IMR-90 (cell line): Measurements from ENCODE around the gene SPTY2D1. TPM values are rescaled to one million over a fixed set of nuclear protein-coding genes. Genes with fewer than 3 reads are reported as not detected.
"Not testable (repeated sequence)": the region's sequence is repeated elsewhere in the genome, so short reads cannot be mapped to it uniquely, and the experiment has no call there.

ENCODE experiments used
- ATAC-seq: fragments of 200-7000 bp; cut with Tn5 transposase; 2 replicates; pipeline ENCODE4 v1.9.1; 2020; ENCODE audit warnings: low read depth, mild to moderate bottlenecking, moderate library complexity
- BruUV-seq: library from RNA; stranded (reverse); fragments of 400-500 nt; replicated peaks from 2 replicates; lab custom pipeline; 2021; lab: Mats Ljungman, UMichigan
- CTCF ChIA-PET: fragments of 300-600 bp; formaldehyde crosslinking; extraction: SDS; loops from one replicate; lab custom pipeline; 2021; ENCODE audit warnings: antibody characterized with exemption; lab: Yijun Ruan, JAX
- POLR2A ChIA-PET: fragments of 300-600 bp; sonication (Branson Sonifier 250); formaldehyde crosslinking; loops from one replicate; lab custom pipeline; 2022; ENCODE audit warnings: antibody characterized with exemption; ENCODE audit not compliant: unreplicated experiment; lab: Charles Lee
- DNase-seq: peaks from one replicate; pipeline ENCODE4 v3.0.0; 2013
- H2AFZ ChIP-seq: replicated peaks from 2 replicates; pipeline ENCODE3; 2013; ENCODE audit warnings: low read length, mild to moderate bottlenecking; ENCODE audit not compliant: poor library complexity
- H2AK5ac ChIP-seq: 2 replicates; pipeline ENCODE4 v1.6.1; 2013; ENCODE audit warnings: low read depth, low read length, inconsistent platforms
- H2AK9ac ChIP-seq: replicated peaks from 2 replicates; pipeline ENCODE3; 2013; ENCODE audit warnings: mild to moderate bottlenecking, low read depth, low read length, moderate library complexity; ENCODE audit not compliant: poor library complexity
- H2BK120ac ChIP-seq: 2 replicates; pipeline ENCODE4 v1.6.1; 2013; ENCODE audit warnings: low read depth, low read length, inconsistent platforms
- H2BK15ac ChIP-seq: 3 replicates; pipeline ENCODE4 v1.6.1; 2013; ENCODE audit warnings: low read depth, low read length, inconsistent platforms
- H2BK20ac ChIP-seq: 2 replicates; pipeline ENCODE4 v1.6.1; 2013; ENCODE audit warnings: low read depth, mild to moderate bottlenecking, inconsistent platforms, low read length, moderate library complexity
- H2BK5ac ChIP-seq: 2 replicates; pipeline ENCODE4 v1.6.1; 2013; ENCODE audit warnings: mild to moderate bottlenecking, low read depth, low read length, inconsistent platforms; ENCODE audit not compliant: poor library complexity, severe bottlenecking
- H3K14ac ChIP-seq: replicated peaks from 2 replicates; pipeline ENCODE4 v1.6.1; 2013; ENCODE audit warnings: low read depth, low read length, inconsistent platforms
- H3K18ac ChIP-seq: 2 replicates; pipeline ENCODE4 v1.6.1; 2013; ENCODE audit warnings: low read depth, low read length, control low read depth
- H3K23ac ChIP-seq: 2 replicates; pipeline ENCODE4 v1.6.1; 2013; ENCODE audit warnings: low read depth, low read length, inconsistent platforms
- H3K27ac ChIP-seq: 2 replicates; pipeline ENCODE4 v1.5.1; 2013; ENCODE audit warnings: mild to moderate bottlenecking, control low read depth, low read length; ENCODE audit not compliant: insufficient read depth
- H3K27me3 ChIP-seq: 2 replicates; pipeline ENCODE4 v1.6.1; 2013; ENCODE audit warnings: low read length; ENCODE audit not compliant: control insufficient read depth, insufficient read depth
- H3K36me3 ChIP-seq: 2 replicates; pipeline ENCODE4 v1.6.1; 2013; ENCODE audit warnings: low read length, mixed read lengths; ENCODE audit not compliant: control insufficient read depth, insufficient read depth
- H3K4ac ChIP-seq: 2 replicates; pipeline ENCODE4 v1.6.1; 2013; ENCODE audit warnings: low read depth, low read length, inconsistent platforms
- H3K4me1 ChIP-seq: 2 replicates; pipeline ENCODE4 v1.6.1; 2013; ENCODE audit warnings: low read length, mixed read lengths; ENCODE audit not compliant: control insufficient read depth, insufficient read depth
- H3K4me2 ChIP-seq: 2 replicates; pipeline ENCODE4 v1.6.1; 2013; ENCODE audit warnings: low read depth, mild to moderate bottlenecking, control low read depth, low read length, moderate library complexity
- H3K4me3 ChIP-seq: 2 replicates; pipeline ENCODE4 v1.5.1; 2013; ENCODE audit warnings: low read depth, mild to moderate bottlenecking, control low read depth, low read length, moderate library complexity; ENCODE audit not compliant: insufficient read depth
- H3K56ac ChIP-seq: 2 replicates; pipeline ENCODE4 v1.6.1; 2013; ENCODE audit warnings: low read length, inconsistent platforms; ENCODE audit not compliant: insufficient read depth; ENCODE audit errors: extremely low read depth
- H3K79me1 ChIP-seq, 2 experiments: 2 replicates each; pipeline ENCODE4 v1.6.1; 2013; ENCODE audit warnings: low read length in 2 of 2, inconsistent platforms in 1 of 2, low read depth in 1 of 2
- H3K9ac ChIP-seq: 2 replicates; pipeline ENCODE4 v1.6.1; 2013; ENCODE audit warnings: low read depth, low read length, control low read depth
- H3K9me1 ChIP-seq: 2 replicates; pipeline ENCODE4 v1.6.1; 2013; ENCODE audit warnings: low read length, inconsistent platforms; ENCODE audit not compliant: insufficient read depth
- H3K9me3 ChIP-seq: 2 replicates; pipeline ENCODE4 v1.6.1; 2013; ENCODE audit warnings: low read length; ENCODE audit not compliant: control insufficient read depth, insufficient read depth
- H4K20me1 ChIP-seq: 2 replicates; pipeline ENCODE4 v1.6.1; 2013; ENCODE audit warnings: low read length, inconsistent platforms; ENCODE audit not compliant: insufficient read depth
- H4K5ac ChIP-seq: 2 replicates; pipeline ENCODE4 v1.6.1; 2013; ENCODE audit warnings: mild to moderate bottlenecking, low read depth, low read length, control low read depth
- H4K8ac ChIP-seq, 2 experiments: 2 replicates each; pipeline ENCODE4 v1.6.1; 2013; ENCODE audit warnings: low read depth in 2 of 2, low read length in 2 of 2, control low read depth in 1 of 2, inconsistent platforms in 1 of 2
- H4K91ac ChIP-seq: 2 replicates; pipeline ENCODE4 v1.6.1; 2013; ENCODE audit warnings: low read depth, low read length, inconsistent platforms; ENCODE audit not compliant: insufficient read depth
- WGBS, 2 experiments: methylation state at CpG; one replicate each; pipeline versions ENCODE4 v1.1.5 to v1.1.7; 2013; ENCODE audit warnings: missing lambda C conversion rate in 2 of 2; ENCODE audit not compliant: insufficient read length in 1 of 2; ENCODE audit errors: extremely low coverage in 2 of 2; 5-methylcytosine and 5-hydroxymethylcytosine counted together
- dilution Hi-C: fragments of 300-500 bp; cut with HindIII; formaldehyde crosslinking; loops from one replicate; pipeline ENCODE4 v1.14.3; 2018; ENCODE audit warnings: low sequenced_read_pairs; ENCODE audit not compliant: unreplicated experiment
- in situ Hi-C: fragments of 300-500 bp; cut with MboI; formaldehyde crosslinking; loops from 3 replicates; pipeline ENCODE4 v1.14.3; 2019; ENCODE audit warnings: low sequenced_read_pairs, inconsistent platforms, mixed read lengths
- intact Hi-C: fragments of 100-400 bp; cut with micrococcal nuclease; formaldehyde crosslinking; loops from 2 replicates; pipeline ENCODE4 v1.10.0; 2022
- polyA plus RNA-seq, 3 experiments: library from polyadenylated mRNA; depleted of rRNA; stranded (reverse); fragments of >200 nt; gene quantifications; 2 replicates each; pipeline ENCODE4 v1.2.3, GENCODE V29; 2012; ENCODE audit warnings: low replicate concordance in 1 of 3
- total RNA-seq: library from RNA; depleted of rRNA; stranded (reverse); fragments of >200 nt; gene quantifications from 2 replicates; pipeline ENCODE4 v1.2.3, GENCODE V29; 2012

SPTY2D1 gene
- total and polyA plus RNA-seq, 2 of the 4 experiments (the other 2 are of a cell fraction), result 10.3 to 36.6 TPM

DNA sequence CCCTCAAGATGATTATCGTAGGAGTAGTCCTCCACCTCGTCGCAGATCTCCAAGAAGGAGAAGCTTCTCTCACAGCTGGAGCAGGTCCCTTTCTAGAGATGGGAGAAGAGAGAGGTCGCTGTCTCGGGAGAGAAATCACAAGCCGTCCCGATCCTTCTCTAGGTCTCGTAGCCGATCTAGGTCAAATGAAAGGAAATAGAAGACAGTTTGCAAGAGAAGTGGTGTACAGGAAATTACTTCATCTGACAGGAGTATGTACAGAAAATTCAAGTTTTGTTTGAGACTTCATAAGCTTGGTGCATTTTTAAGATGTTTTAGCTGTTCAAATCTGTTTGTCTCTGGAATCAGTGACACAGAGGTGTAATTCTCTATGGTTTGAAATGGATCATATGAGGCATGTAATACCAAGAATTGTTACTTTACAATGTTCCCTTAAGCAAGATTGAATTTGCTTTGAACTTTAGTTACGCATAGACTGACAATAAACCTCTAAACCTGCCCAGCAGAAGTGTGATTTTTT, 31.3 kb upstream of the SPTY2D1 start:
- in situ Hi-C loops, ATAC-seq, H4K8ac ChIP-seq, H3K36me3 ChIP-seq, H4K5ac ChIP-seq, H3K4me2 ChIP-seq, H2AK9ac ChIP-seq, H3K9ac ChIP-seq, H3K4ac ChIP-seq, H3K27ac ChIP-seq, H2BK20ac ChIP-seq, H3K9me3 ChIP-seq, H3K56ac ChIP-seq, H3K18ac ChIP-seq, H2AFZ ChIP-seq, H3K4me3 ChIP-seq, H3K14ac ChIP-seq, H3K27me3 ChIP-seq, H4K20me1 ChIP-seq, intact Hi-C loops, H2BK5ac ChIP-seq, H3K4me1 ChIP-seq, POLR2A ChIA-PET, DNase-seq, H3K79me1 ChIP-seq, H2BK15ac ChIP-seq, BruUV-seq, H3K23ac ChIP-seq, H3K9me1 ChIP-seq, H4K91ac ChIP-seq, dilution Hi-C loops, H2AK5ac ChIP-seq, H2BK120ac ChIP-seq, CTCF ChIA-PET: not testable (repeated sequence)
- WGBS, 2 experiments, result 83% methylated on average over 2 of the region's 10 CpGs; no CpG with 5 or more reads in 1 of the 2 experiments
